B cell (primary cell): ENCODE measurements around the gene MDK. TPM values are rescaled to one million over a fixed set of nuclear protein-coding genes. Genes with fewer than 3 reads are reported as not detected.

Experiments
- ATAC-seq: fragments of 200-7000 bp; cut with Tn5 transposase; one replicate; pipeline ENCODE4 v1.10.0; 2021; ENCODE audit warnings: low read depth, mild to moderate bottlenecking, moderate number of reproducible peaks, moderate library complexity
- CTCF ChIA-PET: fragments of 350-600 bp; sonication (Branson Sonifier 250); formaldehyde crosslinking; loops from one replicate; lab custom pipeline; 2021; ENCODE audit warnings: antibody characterized with exemption, inconsistent platforms; lab: Charles Lee
- POLR2A ChIA-PET: fragments of 350-600 bp; sonication (Branson Sonifier 250); formaldehyde crosslinking; loops from one replicate; lab custom pipeline; 2021; ENCODE audit warnings: antibody characterized with exemption; lab: Charles Lee
- DNase-seq: peaks from one replicate; pipeline ENCODE4 v3.0.0; 2013
- H2AFZ ChIP-seq: 2 replicates; pipeline ENCODE4 v1.6.1; 2012; ENCODE audit warnings: mild to moderate bottlenecking, low read depth, low read length; ENCODE audit not compliant: insufficient read depth, poor library complexity, severe bottlenecking
- H3K27ac ChIP-seq, 2 donors: 1 replicate in 1 of 2; 2 replicates in 1 of 2; pipeline ENCODE4 v1.5.1; 2012 to 2013; ENCODE audit warnings: low read length in 2 of 2, mild to moderate bottlenecking in 2 of 2, moderate library complexity in 1 of 2
- H3K27me3 ChIP-seq, 4 experiments: fragments of 200-600 bp in 1 of 4; sonication (generic) in 1 of 4; replicated peaks in 1 of 4; 1 replicate in 2 of 4; 2 replicates in 2 of 4; pipeline versions ENCODE4 v1.6.1 to v1.7.0; 2013 to 2016; ENCODE audit warnings: low read length in 3 of 4, mild to moderate bottlenecking in 2 of 4, mixed read lengths in 1 of 4, moderate library complexity in 1 of 4; ENCODE audit not compliant: insufficient read depth in 4 of 4, control insufficient read depth in 3 of 4; ENCODE audit errors: control extremely low read depth in 1 of 4
- H3K36me3 ChIP-seq, 2 experiments: replicated peaks in 1 of 2; 1 replicate in 1 of 2; 2 replicates in 1 of 2; pipeline versions ENCODE4 v1.6.1 to v1.7.1; 2013; ENCODE audit warnings: low read length in 1 of 2; ENCODE audit not compliant: insufficient read depth in 2 of 2, control insufficient read depth in 1 of 2; ENCODE audit errors: control extremely low read depth in 1 of 2, extremely low read depth in 1 of 2
- H3K4me1 ChIP-seq, 2 donors: fragments of 200-600 bp in 1 of 2; sonication (generic) in 1 of 2; 1 replicate in 1 of 2; 2 replicates in 1 of 2; pipeline versions ENCODE4 v1.5.1 to v1.6.1; 2013 to 2017; ENCODE audit warnings: low read length in 2 of 2; ENCODE audit not compliant: control insufficient read depth in 2 of 2, insufficient read depth in 2 of 2
- H3K4me2 ChIP-seq: replicated peaks from 2 replicates; pipeline ENCODE3; 2012; ENCODE audit warnings: mild to moderate bottlenecking, low read depth, low read length; ENCODE audit not compliant: poor library complexity, severe bottlenecking
- H3K4me3 ChIP-seq, 5 experiments: fragments of 200-600 bp in 1 of 5; sonication (generic) in 1 of 5; 1 replicate in 3 of 5; 2 replicates in 2 of 5; pipeline versions ENCODE4 v1.5.1 to v1.7.0; 2011 to 2016; ENCODE audit warnings: low read length in 4 of 5, mild to moderate bottlenecking in 4 of 5, low read depth in 2 of 5, control low read depth in 1 of 5, moderate library complexity in 1 of 5; ENCODE audit not compliant: insufficient read depth in 1 of 5; ENCODE audit errors: control extremely low read depth in 1 of 5, extremely low read depth in 1 of 5
- H3K79me2 ChIP-seq: fragments of 200-600 bp; sonication (generic); one replicate; pipeline ENCODE4 v1.6.0; 2016; ENCODE audit warnings: low read length; ENCODE audit not compliant: control insufficient read depth, insufficient read depth
- H3K9ac ChIP-seq: fragments of 200-600 bp; sonication (generic); 2 replicates; pipeline ENCODE4 v1.6.1; 2017; ENCODE audit warnings: mild to moderate bottlenecking, low read length, moderate library complexity
- H3K9me3 ChIP-seq, 3 donors: one replicate each; pipeline versions ENCODE4 v1.6.1 to v1.7.1; 2013; ENCODE audit warnings: low read length in 2 of 3; ENCODE audit not compliant: control insufficient read depth in 2 of 3, insufficient read depth in 1 of 3; ENCODE audit errors: control extremely low read depth in 1 of 3
- H4K20me1 ChIP-seq: 2 replicates; pipeline ENCODE4 v1.6.0; 2012; ENCODE audit warnings: mild to moderate bottlenecking, low read length; ENCODE audit not compliant: insufficient read depth, control insufficient read depth, poor library complexity, severe bottlenecking
- H3K27ac Mint-ChIP-seq: one replicate; pipeline ENCODE4 v1.8.0; 2021; ENCODE audit warnings: mixed read lengths
- H3K27me3 Mint-ChIP-seq: one replicate; pipeline ENCODE4 v1.8.0; 2021; ENCODE audit warnings: mixed read lengths
- H3K4me1 Mint-ChIP-seq: one replicate; pipeline ENCODE4 v1.8.0; 2021; ENCODE audit warnings: mixed read lengths
- H3K4me3 Mint-ChIP-seq: one replicate; pipeline ENCODE4 v1.8.0; 2021; ENCODE audit warnings: mixed read lengths
- H3K9me3 Mint-ChIP-seq: one replicate; pipeline ENCODE4 v1.8.0; 2022; ENCODE audit warnings: mixed read lengths; ENCODE audit not compliant: insufficient read depth
- CTCF ChIP-seq: fragments of 200-600 bp; IDR thresholded peaks from one replicate; pipeline ENCODE4 v1.8.0; 2022; ENCODE audit warnings: antibody characterized with exemption, mild to moderate bottlenecking
- EZH2 ChIP-seq: IDR thresholded peaks from 2 replicates; pipeline ENCODE4 v1.6.1; 2012; ENCODE audit warnings: borderline replicate concordance, low read depth, mild to moderate bottlenecking, moderate library complexity, low read length; ENCODE audit not compliant: insufficient read depth, poor library complexity, severe bottlenecking
- WGBS: methylation state at CpG from one replicate; pipeline ENCODE4 v1.1.5; 2013; ENCODE audit warnings: missing lambda C conversion rate; ENCODE audit not compliant: insufficient coverage; 5-methylcytosine and 5-hydroxymethylcytosine counted together
- intact Hi-C: fragments of 100-400 bp; cut with micrococcal nuclease; formaldehyde crosslinking; loops from one replicate; pipeline ENCODE4 v1.10.0; 2022
- polyA plus RNA-seq: library from polyadenylated mRNA; depleted of rRNA; stranded (reverse); fragments of >200 nt; gene quantifications from 2 replicates; pipeline ENCODE4 v1.2.3, GENCODE V29; 2012
- total RNA-seq, 2 donors: library from RNA; stranded (reverse); fragments of 120-200 nt in 1 of 2; gene quantifications; 1 replicate in 1 of 2; 2 replicates in 1 of 2; pipeline versions ENCODE4 v1.2.3 to v1.2.4, GENCODE V29; 2013 to 2022

Gene MDK
- total and polyA plus RNA-seq, 2 donors (not counting 1 experiment from before 2014, with no cell fraction given), result 1.5 to 2.6 TPM

- CTCF ChIA-PET, result interaction anchor here (1.9 kb wide), 1 partner anchor 12 kb away, joined by 4 read pairs; no protein-coding TSS in a partner anchor
Observed at GRCh38 chr11:46364056-46364455, 17.4 kb upstream of the MDK start.

GRCh38 chr11:46364791-46365190, 16.7 kb upstream of the MDK start:
- peaks cover 30% of the 10 kb centered on the region for H3K4me1 Mint-ChIP-seq
- ATAC-seq, result no peak
- CTCF ChIA-PET, result interaction anchor here (1.4 to 1.9 kb wide), 2 partner anchors 12 to 121 kb away, joined by 4 read pairs; no protein-coding TSS in a partner anchor

More at GRCh38 chr11:46364056-46364455, 17.4 kb upstream of the MDK start:
- no peak overlapping the region for H3K27ac Mint-ChIP-seq
- H3K4me3 ChIP-seq, result no peak overlapping the region
- no peaks in the 10 kb centered on the region for H3K27me3 Mint-ChIP-seq
- DNase-seq, result no peak
- H3K27ac ChIP-seq, result no peak overlapping the region
- 93% methylated on average over 8 of the region's 9 CpGs for WGBS
- no peak for ATAC-seq
- intact Hi-C loops, result no loop called here
- peaks cover 19 to 30% of the 10 kb centered on the region in 2 donors for H3K4me1 ChIP-seq
- POLR2A ChIA-PET, result no interaction called here
- peaks cover 0 to 5% of the 10 kb centered on the region in 2 experiments for H3K36me3 ChIP-seq
- H3K9ac ChIP-seq, result no peak overlapping the region
- no peak overlapping the region for H2AFZ ChIP-seq
- peaks cover 48% of the 10 kb centered on the region for H3K79me2 ChIP-seq
- no peak overlapping the region for H3K4me3 Mint-ChIP-seq
- no peaks in the 10 kb centered on the region for H3K27me3 ChIP-seq
- H3K9me3 Mint-ChIP-seq, result no peaks in the 10 kb centered on the region
- H3K4me1 Mint-ChIP-seq, result peaks cover 27% of the 10 kb centered on the region
- H3K9me3 ChIP-seq, result no peaks in the 10 kb centered on the region
- no peak overlapping the region for H3K4me2 ChIP-seq
- peaks cover 75% of the 10 kb centered on the region for H4K20me1 ChIP-seq
- TF ChIP-seq CTCF, result no peak
- TF ChIP-seq EZH2, result no peak

More at GRCh38 chr11:46364791-46365190, 16.7 kb upstream of the MDK start:
- Histone ChIP-seq H3K9me3 (no peaks in the 10 kb centered on the region), H3K27me3 (no peaks in the 10 kb centered on the region), H4K20me1 (peaks cover 83% of the 10 kb centered on the region), H3K9ac (no peak overlapping the region), H3K27ac (no peak overlapping the region), H3K36me3 (peaks cover 0 to 5% of the 10 kb centered on the region in 2 experiments), H3K4me2 (no peak overlapping the region), H3K79me2 (peaks cover 50% of the 10 kb centered on the region), H2AFZ (no peak overlapping the region), H3K4me3 (no peak overlapping the region), H3K4me1 (peaks cover 19 to 30% of the 10 kb centered on the region in 2 donors)
- intact Hi-C loops, result no loop called here
- DNase-seq, result no peak
- no peaks in the 10 kb centered on the region for H3K27me3 Mint-ChIP-seq
- 95% methylated on average over 3 of the region's 3 CpGs for WGBS
- H3K27ac Mint-ChIP-seq, result no peak overlapping the region
- POLR2A ChIA-PET, result no interaction called here
- H3K9me3 Mint-ChIP-seq, result no peaks in the 10 kb centered on the region
- TF ChIP-seq EZH2, result no peak
- no peak for TF ChIP-seq CTCF
- no peak overlapping the region for H3K4me3 Mint-ChIP-seq
